CD4-positive, alpha-beta T cell (primary cell): Measurements from ENCODE around the gene SCN4A. TPM values are rescaled to one million over a fixed set of nuclear protein-coding genes. Genes with fewer than 3 reads are reported as not detected.
A peak's percentile ranks its signal among the peaks of the same experiment; 100 is the strongest.

Experiments used
- ATAC-seq: fragments of 200-7000 bp; cut with Tn5 transposase; one replicate; pipeline ENCODE4 v1.10.0; 2022; ENCODE audit warnings: mild to moderate bottlenecking; ENCODE audit not compliant: poor library complexity
- CTCF ChIA-PET: fragments of 350-600 bp; sonication (Branson Sonifier 250); formaldehyde crosslinking; loops from one replicate; lab custom pipeline; 2021; ENCODE audit warnings: antibody characterized with exemption, inconsistent platforms; lab: Charles Lee
- POLR2A ChIA-PET: fragments of 350-600 bp; sonication (Branson Sonifier 250); formaldehyde crosslinking; loops from one replicate; lab custom pipeline; 2021; ENCODE audit warnings: antibody characterized with exemption, inconsistent platforms; lab: Charles Lee
- DNase-seq, 14 experiments: peaks; one replicate each; pipeline ENCODE4 v3.0.0-alpha.2; 2013 to 2020; ENCODE audit warnings: mixed read lengths in 2 of 14
- H3K27ac ChIP-seq, 2 donors: one replicate each; pipeline versions ENCODE4 v1.5.1 to v1.7.0; 2013; ENCODE audit warnings: low read length in 2 of 2, low read depth in 1 of 2, mild to moderate bottlenecking in 1 of 2
- H3K27me3 ChIP-seq, 2 experiments: 1 replicate in 1 of 2; 2 replicates in 1 of 2; pipeline versions ENCODE4 v1.6.1 to v1.7.0; 2013; ENCODE audit warnings: low read length in 2 of 2, control low read depth in 1 of 2, mild to moderate bottlenecking in 1 of 2, moderate library complexity in 1 of 2; ENCODE audit not compliant: insufficient read depth in 2 of 2, control insufficient read depth in 1 of 2
- H3K36me3 ChIP-seq: one replicate; pipeline ENCODE4 v1.6.1; 2013; ENCODE audit warnings: low read length, control low read depth; ENCODE audit not compliant: insufficient read depth
- H3K4me1 ChIP-seq: one replicate; pipeline ENCODE4 v1.6.1; 2013; ENCODE audit warnings: low read length, control low read depth; ENCODE audit not compliant: insufficient read depth
- H3K4me3 ChIP-seq: one replicate; pipeline ENCODE4 v1.5.1; 2013; ENCODE audit warnings: mild to moderate bottlenecking, low read length, moderate library complexity
- H3K9me3 ChIP-seq, 2 experiments: 1 replicate in 1 of 2; 2 replicates in 1 of 2; pipeline versions ENCODE4 v1.6.1 to v1.7.0; 2013; ENCODE audit warnings: low read length in 2 of 2, mild to moderate bottlenecking in 2 of 2, control low read depth in 1 of 2, moderate library complexity in 1 of 2; ENCODE audit not compliant: control insufficient read depth in 1 of 2, insufficient read depth in 1 of 2
- H3K27ac Mint-ChIP-seq: one replicate; pipeline ENCODE4 v1.8.0; 2020; ENCODE audit warnings: mixed read lengths
- H3K27me3 Mint-ChIP-seq: one replicate; pipeline ENCODE4 v1.8.0; 2021; ENCODE audit warnings: mixed read lengths
- H3K36me3 Mint-ChIP-seq: one replicate; pipeline ENCODE4 v1.8.0; 2021; ENCODE audit warnings: low read depth, mixed read lengths
- H3K4me1 Mint-ChIP-seq: one replicate; pipeline ENCODE4 v1.8.0; 2021; ENCODE audit warnings: low read depth, mixed read lengths
- H3K4me3 Mint-ChIP-seq: one replicate; pipeline ENCODE4 v1.8.0; 2020; ENCODE audit warnings: mild to moderate bottlenecking, mixed read lengths
- H3K9me3 Mint-ChIP-seq: one replicate; pipeline ENCODE4 v1.8.0; 2020; ENCODE audit warnings: mixed read lengths
- CTCF ChIP-seq: fragments of 200-600 bp; IDR thresholded peaks from one replicate; pipeline ENCODE4 v1.8.0; 2022; ENCODE audit warnings: antibody characterized with exemption, mild to moderate bottlenecking
- intact Hi-C, 2 experiments: fragments of 100-400 bp; cut with DNase I in 1 of 2; cut with micrococcal nuclease in 1 of 2; formaldehyde crosslinking; loops; one replicate each; pipeline versions ENCODE4 v1.15.1 to v1.9.0; 2023 to 2025; cut with DNase I, micrococcal nuclease
- total RNA-seq, 174 experiments: library from RNA in 2 of 174; stranded (reverse) in 2 of 174; gene quantifications; one replicate each; pipeline ENCODE4 v1.2.3 and lab custom pipeline; 2021 to 2026

SCN4A gene
- total RNA-seq, 2 experiments from 2014 or later, result 0.03 TPM; not detected in 1

- H3K4me3 Mint-ChIP-seq, result peak within 1 kb of the TSS; percentile 91
- peak; percentile 70 for ATAC-seq
- peak; percentile 56 to 90 (median 70) for DNase-seq
- TF ChIP-seq CTCF, result no peak
- no peaks in the 10 kb centered on the region for H3K9me3 Mint-ChIP-seq
- H3K4me1 ChIP-seq, result peaks cover 45% of the 10 kb centered on the region
- no peaks in the 10 kb centered on the region for H3K27me3 ChIP-seq
- H3K4me1 Mint-ChIP-seq, result peaks cover 58% of the 10 kb centered on the region
- ChIA-PET POLR2A (interaction anchor here (0.6 to 10.0 kb wide), 7 partner anchors 11 to 148 kb away, joined by 3 to 156 read pairs (median 6); partner anchors contain the start of gene ICAM2), CTCF (interaction anchor here (0.6 to 11.2 kb wide), 4 partner anchors 15 to 29 kb away, joined by 3 to 111 read pairs (median 6); no protein-coding TSS in a partner anchor)
- peak within 1 kb of the TSS; percentile 80 for H3K4me3 ChIP-seq
- H3K27me3 Mint-ChIP-seq, result no peaks in the 10 kb centered on the region
- peak within 1 kb of the TSS; percentile 73 for H3K27ac Mint-ChIP-seq
- intact Hi-C loops, result loop anchor here (1.0 to 2.0 kb wide), 3 partner anchors 19 to 27 kb away; no protein-coding TSS in a partner anchor
- peaks cover 21% of the 10 kb centered on the region for H3K36me3 Mint-ChIP-seq
- peaks cover 16% of the 10 kb centered on the region for H3K36me3 ChIP-seq
- no peaks in the 10 kb centered on the region for H3K9me3 ChIP-seq
- no peak within 1 kb of the TSS for H3K27ac ChIP-seq
Measured at GRCh38 chr17:63998050-63998720, 25.5 kb upstream of the SCN4A start, which contains the start of gene PRR29. PRR29 (plus strand) TSS chr17:63998351; CDS start chr17:63998365, 14 bp downstream.

GRCh38 chr17:63997341-63998048 lies 24.8 kb upstream of the SCN4A start:
- ATAC-seq (no peak), DNase-seq (peak in 1 of 14 experiments; percentile 14)
- no peak for TF ChIP-seq CTCF
- Mint-ChIP-seq H3K4me3 (peak overlapping the region; percentile 91), H3K4me1 (peaks cover 62% of the 10 kb centered on the region), H3K27ac (peak overlapping the region; percentile 17), H3K36me3 (peaks cover 15% of the 10 kb centered on the region), H3K9me3 (no peaks in the 10 kb centered on the region), H3K27me3 (no peaks in the 10 kb centered on the region)
- ChIA-PET CTCF (interaction anchor here (1.4 to 11.2 kb wide), 4 partner anchors 16 to 136 kb away, joined by 3 to 111 read pairs (median 6); no protein-coding TSS in a partner anchor), POLR2A (interaction anchor here (0.6 to 10.0 kb wide), 7 partner anchors 11 to 148 kb away, joined by 3 to 156 read pairs (median 6); partner anchors contain the start of gene ICAM2)
- intact Hi-C loops, result loop anchor here (1.0 to 2.0 kb wide), 3 partner anchors 19 to 28 kb away; no protein-coding TSS in a partner anchor
- peaks cover 49% of the 10 kb centered on the region for H3K4me1 ChIP-seq
- peaks cover 9% of the 10 kb centered on the region for H3K36me3 ChIP-seq
- no peaks in the 10 kb centered on the region for H3K9me3 ChIP-seq
- no peak overlapping the region for H3K27ac ChIP-seq
- H3K4me3 ChIP-seq, result peak overlapping the region; percentile 80
- no peaks in the 10 kb centered on the region for H3K27me3 ChIP-seq

DNA sequence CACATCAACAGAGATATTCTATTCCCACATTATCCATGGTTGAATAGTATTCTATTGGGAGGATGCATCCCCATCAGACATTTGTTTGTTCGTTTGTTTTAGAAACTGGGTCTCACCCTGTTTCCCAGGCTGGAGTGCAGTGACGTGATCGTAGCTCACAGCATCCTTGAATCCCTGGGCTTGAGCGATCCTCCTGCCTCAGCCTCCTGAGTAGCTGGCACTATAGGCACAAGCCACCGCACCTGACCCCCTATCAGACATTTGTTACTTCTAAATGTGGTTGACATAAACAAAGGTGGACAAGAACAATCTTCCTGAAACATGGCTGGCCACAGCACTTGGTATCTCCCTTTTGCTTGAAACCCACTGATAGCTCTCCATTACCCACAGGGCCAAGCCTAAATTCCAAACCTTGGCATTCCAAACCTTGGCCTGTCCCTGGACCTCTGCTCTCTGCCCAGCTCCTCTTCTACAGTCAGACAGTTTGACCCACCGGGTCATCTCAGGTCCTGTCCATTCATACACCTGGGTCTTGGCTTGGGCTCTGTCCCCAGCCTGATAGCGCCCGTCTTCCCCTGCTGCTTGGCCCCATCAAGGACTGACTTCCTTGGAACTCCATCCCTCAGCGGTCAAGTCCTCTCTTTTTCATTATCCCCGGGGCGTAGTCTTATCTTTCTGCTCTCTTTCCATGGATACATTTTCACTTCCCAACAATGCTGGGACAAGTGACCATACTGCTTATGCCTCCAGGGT lies 23.9 kb upstream of the SCN4A start:
- no peak for ATAC-seq
- POLR2A ChIA-PET, result interaction anchor here (0.6 to 10.0 kb wide), 4 partner anchors 23 to 286 kb away, joined by 3 to 156 read pairs (median 4); partner anchors contain the start of gene ICAM2
- peak overlapping the region; percentile 17 for H3K27ac Mint-ChIP-seq
- peaks cover 8% of the 10 kb centered on the region for H3K36me3 Mint-ChIP-seq
- H3K4me1 ChIP-seq, result peaks cover 58% of the 10 kb centered on the region
- H3K36me3 ChIP-seq, result peaks cover under 1% of the 10 kb centered on the region
- H3K27me3 ChIP-seq, result no peaks in the 10 kb centered on the region
- peaks cover 71% of the 10 kb centered on the region for H3K4me1 Mint-ChIP-seq
- no peaks in the 10 kb centered on the region for H3K27me3 Mint-ChIP-seq
- H3K9me3 Mint-ChIP-seq, result no peaks in the 10 kb centered on the region
- no peaks in the 10 kb centered on the region for H3K9me3 ChIP-seq
- CTCF ChIA-PET, result interaction anchor here (1.0 to 11.2 kb wide), 5 partner anchors 20 to 137 kb away, joined by 5 to 111 read pairs (median 5); partner anchors contain the start of gene ICAM2
- peak overlapping the region; percentile 67 for H3K4me3 Mint-ChIP-seq
- no peak for TF ChIP-seq CTCF
- H3K4me3 ChIP-seq, result no peak overlapping the region
- intact Hi-C loops, result no loop called here
- peak in 1 of 14 experiments; percentile 22 for DNase-seq
- H3K27ac ChIP-seq, result no peak overlapping the region
